Gastrocnemius medialis (tissue), 4 donors: Measurements from ENCODE around the gene NHERF1. TPM values are rescaled to one million over a fixed set of nuclear protein-coding genes. Genes with fewer than 3 reads are reported as not detected.

Experiments used
- ATAC-seq, 2 donors: fragments of 150-250 bp; one replicate each; pipeline ENCODE4 v1.9.1; 2016
- DNase-seq, 2 donors: peaks; one replicate each; pipeline ENCODE4 v3.0.0-alpha.2; 2019
- H3K27ac ChIP-seq, 4 donors: fragments of 200-600 bp; sonication (generic); 1 replicate in 1 of 4; 2 replicates in 3 of 4; pipeline ENCODE4 v1.5.1; 2016 to 2018; ENCODE audit warnings: mild to moderate bottlenecking in 2 of 4, moderate library complexity in 1 of 4
- H3K27me3 ChIP-seq, 3 donors: fragments of 200-600 bp; sonication (generic) in 2 of 3; 1 replicate in 1 of 3; 2 replicates in 2 of 3; pipeline versions ENCODE4 v1.5.1 to v1.6.0; 2016 to 2019; ENCODE audit warnings: mild to moderate bottlenecking in 1 of 3, moderate library complexity in 1 of 3
- H3K36me3 ChIP-seq, 2 donors: fragments of 200-600 bp; sonication (generic) in 1 of 2; one replicate each; pipeline ENCODE4 v1.5.1; 2017 to 2018
- H3K4me1 ChIP-seq, 2 donors: fragments of 200-600 bp; sonication (generic) in 1 of 2; one replicate each; pipeline ENCODE4 v1.5.1; 2016 to 2017; ENCODE audit warnings: mild to moderate bottlenecking in 2 of 2
- H3K4me3 ChIP-seq, 4 donors: fragments of 200-600 bp; sonication (generic) in 3 of 4; 1 replicate in 1 of 4; 2 replicates in 3 of 4; pipeline ENCODE4 v1.5.1; 2016 to 2019; ENCODE audit warnings: mild to moderate bottlenecking in 2 of 4
- H3K9me3 ChIP-seq, 3 donors: fragments of 200-600 bp; sonication (generic) in 2 of 3; 1 replicate in 1 of 3; 2 replicates in 2 of 3; pipeline ENCODE4 v1.5.1; 2016 to 2019
- CTCF ChIP-seq, 5 experiments: fragments of 450-650 bp in 3 of 5; fragments of 200-600 bp in 2 of 5; sonication (generic) in 2 of 5; IDR thresholded peaks in 4 of 5; conservative IDR thresholded peaks in 1 of 5; 1 replicate in 4 of 5; 2 replicates in 1 of 5; pipeline ENCODE4 v1.5.1; 2016 to 2019; ENCODE audit warnings: antibody characterized with exemption in 5 of 5, mild to moderate bottlenecking in 3 of 5, moderate library complexity in 3 of 5
- POLR2A ChIP-seq, 2 donors: fragments of 450-650 bp; IDR thresholded peaks; one replicate each; pipeline ENCODE4 v1.6.1; 2017; ENCODE audit warnings: antibody characterized with exemption in 2 of 2, mild to moderate bottlenecking in 2 of 2, moderate library complexity in 2 of 2
- in situ Hi-C, 4 donors: fragments of 200-750 bp; cut with MboI; loops; one replicate each; pipeline versions ENCODE4 v1.15.0 to v1.8.0; 2017; ENCODE audit warnings: low sequenced_read_pairs in 4 of 4
- intact Hi-C: fragments of 100-400 bp; cut with DNase I; formaldehyde crosslinking; loops from one replicate; pipeline ENCODE4 v1.15.1; 2023; ENCODE audit warnings: low total_unique reads
- total RNA-seq, 4 donors: library from RNA; depleted of rRNA; stranded (reverse); fragments of >200 nt; gene quantifications; one replicate each; pipeline versions ENCODE4 v1.1.0 to v1.2.3, GENCODE V29; 2016

NHERF1 gene
- total RNA-seq, 4 donors from 2014 or later, result 3.8 to 5.6 (median 5.5) TPM

DNA sequence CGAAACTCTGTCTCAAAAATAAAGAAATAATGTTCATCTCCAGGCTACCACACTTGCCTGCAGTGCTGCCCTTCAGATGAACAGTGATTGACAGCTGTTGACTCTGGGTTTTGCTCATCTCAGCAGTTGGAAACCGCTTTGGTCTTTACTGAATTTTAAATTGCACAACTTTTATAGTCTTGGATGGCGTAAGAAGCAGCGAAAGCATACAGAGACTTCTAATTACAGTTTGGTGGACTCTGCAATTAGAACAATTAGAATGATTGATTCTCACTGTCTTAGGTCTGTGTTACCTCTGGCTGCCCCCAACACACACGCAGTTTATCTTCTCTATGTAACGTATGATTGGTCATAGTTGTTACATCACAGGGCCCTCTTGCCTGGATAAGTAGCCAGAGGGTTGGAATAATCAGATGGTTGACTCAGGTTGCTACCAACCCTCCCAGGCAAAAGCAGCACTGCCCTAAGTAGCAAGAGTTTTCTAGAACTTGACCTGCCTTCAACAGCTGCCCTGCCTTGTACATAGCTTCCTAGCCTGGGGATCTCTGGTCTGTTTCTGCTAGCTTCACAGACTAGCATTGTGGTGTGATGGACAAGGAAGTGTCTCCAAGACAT, 29.6 kb downstream of the NHERF1 start:
- in situ Hi-C loops, result no loop called here

DNA sequence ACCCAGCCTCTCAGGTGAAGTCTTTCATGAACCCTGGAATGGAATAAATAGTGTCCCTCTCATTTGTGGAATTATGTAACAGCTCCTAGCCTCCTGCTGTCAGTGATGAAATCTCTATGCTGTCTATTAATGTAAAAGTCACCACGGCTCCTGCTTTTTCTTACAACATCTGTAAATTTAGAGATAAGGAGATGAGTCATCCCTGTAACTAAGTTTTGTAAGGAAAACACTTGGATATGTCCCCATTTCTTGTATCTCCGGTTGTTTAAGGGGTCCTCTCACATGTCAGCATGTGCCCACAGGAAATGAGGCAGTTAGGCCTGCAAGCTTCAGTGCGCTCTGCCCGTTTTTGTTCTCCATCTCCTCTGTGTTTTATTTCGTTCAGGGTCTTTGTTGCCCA, 30.5 kb downstream of the NHERF1 start:
- Histone ChIP-seq H3K4me1 (peaks cover 17 to 23% of the 10 kb centered on the region in 2 donors), H3K27ac (no peak overlapping the region), H3K27me3 (no peaks in the 10 kb centered on the region), H3K9me3 (no peaks in the 10 kb centered on the region), H3K36me3 (no peaks in the 10 kb centered on the region), H3K4me3 (no peak overlapping the region)
- ATAC-seq, result no peak
- TF ChIP-seq POLR2A (IDR thresholded peaks at IDR 0.05), result no peak
- TF ChIP-seq CTCF (IDR thresholded peaks at IDR 0.05 in 4 of 5, conservative IDR thresholded peaks at IDR 0.05 in 1 of 5), result no peak
- no peak for DNase-seq
- in situ Hi-C loops (no loop called here), intact Hi-C loops (loop anchor here (10.0 kb wide), 2 partner anchors 394 to 564 kb away; partner anchors contain the start of gene TTYH2)

More for the DNA sequence above, 29.6 kb downstream of the NHERF1 start:
- no peak for ATAC-seq
- H3K36me3 ChIP-seq, result peaks cover 0 to 6% of the 10 kb centered on the region in 2 donors
- intact Hi-C loops, result loop anchor here (10.0 kb wide), 2 partner anchors 393 to 563 kb away; partner anchors contain the start of gene TTYH2
- TF ChIP-seq CTCF (IDR thresholded peaks at IDR 0.05 in 4 of 5, conservative IDR thresholded peaks at IDR 0.05 in 1 of 5) (no peak), POLR2A (IDR thresholded peaks at IDR 0.05) (no peak)
- H3K27me3 ChIP-seq, result no peaks in the 10 kb centered on the region
- no peak overlapping the region for H3K4me3 ChIP-seq
- H3K4me1 ChIP-seq, result peaks cover 17 to 23% of the 10 kb centered on the region in 2 donors
- H3K9me3 ChIP-seq, result no peaks in the 10 kb centered on the region
- no peak overlapping the region for H3K27ac ChIP-seq
- DNase-seq, result no peak

GRCh38 chr17:74779501-74779900, 31.1 kb downstream of the NHERF1 start:
- TF ChIP-seq POLR2A (IDR thresholded peaks at IDR 0.05) (no peak), CTCF (IDR thresholded peaks at IDR 0.05 in 4 of 5, conservative IDR thresholded peaks at IDR 0.05 in 1 of 5) (no peak)
- Histone ChIP-seq H3K27ac (no peak overlapping the region), H3K27me3 (no peaks in the 10 kb centered on the region), H3K4me3 (no peak overlapping the region), H3K36me3 (no peaks in the 10 kb centered on the region), H3K9me3 (no peaks in the 10 kb centered on the region), H3K4me1 (peaks cover 17 to 23% of the 10 kb centered on the region in 2 donors)
- no peak for DNase-seq
- in situ Hi-C loops, result no loop called here
- no peak for ATAC-seq
- intact Hi-C loops, result loop anchor here (10.0 kb wide), 2 partner anchors 395 to 565 kb away; partner anchors contain the start of gene TTYH2

- intact Hi-C loops, result loop anchor here (10.0 kb wide), 2 partner anchors 395 to 565 kb away; partner anchors contain the start of gene TTYH2
- no peak overlapping the region for H3K27ac ChIP-seq
- peak in 1 of 2 donors; percentile 17 for TF ChIP-seq POLR2A (IDR thresholded peaks at IDR 0.05)
- TF ChIP-seq CTCF (IDR thresholded peaks at IDR 0.05 in 4 of 5, conservative IDR thresholded peaks at IDR 0.05 in 1 of 5), result no peak
- no peaks in the 10 kb centered on the region for H3K9me3 ChIP-seq
- peak; percentile 29 to 49 for DNase-seq
- H3K27me3 ChIP-seq, result no peaks in the 10 kb centered on the region
- in situ Hi-C loops, result no loop called here
- H3K4me1 ChIP-seq, result peaks cover 15 to 20% of the 10 kb centered on the region in 2 donors
- ATAC-seq, result no peak
- H3K4me3 ChIP-seq, result no peak overlapping the region
- no peaks in the 10 kb centered on the region for H3K36me3 ChIP-seq
Measured at GRCh38 chr17:74779948-74780400, 31.5 kb downstream of the NHERF1 start.
